ENCODE data around the gene FASTKD3.
A peak's percentile ranks its signal among the peaks of the same experiment; 100 is the strongest.

Gene FASTKD3

DNA sequence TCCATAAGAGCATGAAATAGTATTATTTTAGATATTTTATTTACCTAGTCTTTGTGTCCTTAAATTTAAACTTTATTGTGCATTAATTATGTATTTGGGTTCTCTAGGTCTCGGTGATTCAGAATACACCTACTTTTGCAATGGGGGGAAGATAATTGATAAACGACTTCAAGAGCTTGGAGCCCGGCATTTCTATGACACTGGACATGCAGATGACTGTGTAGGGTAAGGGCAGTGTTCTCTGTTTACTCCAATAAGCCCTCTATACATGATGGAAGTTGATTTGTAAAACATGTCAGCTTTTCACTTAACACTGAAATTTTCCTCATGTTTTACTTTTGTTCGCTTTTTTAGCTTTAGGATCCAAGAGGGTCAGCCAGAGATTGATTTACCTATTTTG is 6.3 kb upstream of the FASTKD3 start:
- no peak overlapping the region for H3K9ac ChIP-seq (ENCODE audit: low read depth, low read length)
- H3K36me3 ChIP-seq (ENCODE audit: control insufficient read depth, insufficient read depth, low read length) = peaks cover 25% of the 10 kb centered on the region
- no peaks in the 10 kb centered on the region for H3K9me3 ChIP-seq (ENCODE audit: control insufficient read depth, insufficient read depth, low read length)
- H3K27me3 ChIP-seq (ENCODE audit: control insufficient read depth, insufficient read depth, low read length) = no peaks in the 10 kb centered on the region
- H3K4me3 ChIP-seq (ENCODE audit: low read depth, low read length) = no peak overlapping the region
- H3K4me1 ChIP-seq (ENCODE audit: control insufficient read depth, insufficient read depth, low read length) = no peaks in the 10 kb centered on the region

DNA sequence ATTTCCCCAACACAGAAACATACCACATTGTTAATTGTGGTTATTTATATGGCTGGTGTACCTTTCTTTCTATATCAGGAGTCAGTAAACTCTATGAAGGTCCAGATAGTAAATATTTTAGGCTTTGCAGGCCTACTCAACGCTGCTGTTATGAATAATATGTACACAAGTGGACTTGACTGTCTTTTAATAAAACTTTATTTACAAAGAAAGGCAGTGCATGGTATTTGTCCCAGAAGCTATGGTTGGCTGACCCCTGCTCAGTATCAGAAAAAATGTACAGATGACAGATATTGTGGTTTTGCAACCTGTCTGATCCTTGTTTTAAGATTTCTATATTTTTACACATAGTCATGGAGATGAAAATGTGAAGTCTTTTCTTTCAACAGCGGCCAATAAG is 5.8 kb upstream of the FASTKD3 start:
- Histone ChIP-seq H3K27me3 (ENCODE audit: control insufficient read depth, insufficient read depth, low read length) (no peaks in the 10 kb centered on the region), H3K4me1 (ENCODE audit: control insufficient read depth, insufficient read depth, low read length) (no peaks in the 10 kb centered on the region), H3K9me3 (ENCODE audit: control insufficient read depth, insufficient read depth, low read length) (no peaks in the 10 kb centered on the region), H3K4me3 (ENCODE audit: low read depth, low read length) (no peak overlapping the region), H3K9ac (ENCODE audit: low read depth, low read length) (no peak overlapping the region), H3K36me3 (ENCODE audit: control insufficient read depth, insufficient read depth, low read length) (peaks cover 25% of the 10 kb centered on the region)

GRCh38 chr5:7873216-7873615 is 4.4 kb upstream of the FASTKD3 start:
- Histone ChIP-seq H3K9ac (ENCODE audit: low read depth, low read length) (no peak overlapping the region), H3K36me3 (ENCODE audit: control insufficient read depth, insufficient read depth, low read length) (peaks cover 20% of the 10 kb centered on the region), H3K4me3 (ENCODE audit: low read depth, low read length) (no peak overlapping the region), H3K4me1 (ENCODE audit: control insufficient read depth, insufficient read depth, low read length) (no peaks in the 10 kb centered on the region), H3K27me3 (ENCODE audit: control insufficient read depth, insufficient read depth, low read length) (no peaks in the 10 kb centered on the region), H3K9me3 (ENCODE audit: control insufficient read depth, insufficient read depth, low read length) (no peaks in the 10 kb centered on the region)

DNA sequence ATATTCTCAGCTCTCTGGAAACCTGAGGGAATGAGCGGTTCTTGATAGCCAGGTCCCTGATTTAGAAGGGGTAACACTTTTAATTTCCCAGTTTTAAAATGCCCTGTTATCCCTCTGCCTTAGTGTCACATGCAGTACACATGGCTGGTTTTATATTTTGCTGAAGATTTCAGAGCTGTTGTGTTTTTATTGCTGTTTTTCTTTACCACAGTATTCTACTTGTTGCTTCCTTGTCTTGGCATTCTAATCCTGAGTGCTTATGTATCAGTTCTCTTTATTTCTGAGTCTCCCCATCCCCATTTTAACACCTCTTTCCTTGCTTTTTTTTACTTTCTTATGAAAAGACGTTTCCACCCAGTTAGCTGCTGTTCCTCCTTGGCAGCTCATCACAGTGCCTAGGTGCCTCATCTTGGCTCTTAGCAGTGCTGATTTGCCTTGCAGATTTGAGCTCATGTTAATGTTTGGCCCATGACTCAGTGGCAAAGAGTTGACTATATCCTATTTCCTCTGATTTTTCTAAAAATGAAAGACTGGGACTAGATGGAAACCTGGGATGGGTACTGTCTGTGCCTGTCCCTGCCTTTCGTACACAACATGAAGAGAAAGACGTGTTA is 3.8 kb upstream of the FASTKD3 start:
- Histone ChIP-seq H3K27me3 (ENCODE audit: control insufficient read depth, insufficient read depth, low read length) (no peaks in the 10 kb centered on the region), H3K9ac (ENCODE audit: low read depth, low read length) (no peak overlapping the region), H3K9me3 (ENCODE audit: control insufficient read depth, insufficient read depth, low read length) (no peaks in the 10 kb centered on the region), H3K4me3 (ENCODE audit: low read depth, low read length) (no peak overlapping the region), H3K4me1 (ENCODE audit: control insufficient read depth, insufficient read depth, low read length) (no peaks in the 10 kb centered on the region), H3K36me3 (ENCODE audit: control insufficient read depth, insufficient read depth, low read length) (peaks cover 14% of the 10 kb centered on the region)

DNA sequence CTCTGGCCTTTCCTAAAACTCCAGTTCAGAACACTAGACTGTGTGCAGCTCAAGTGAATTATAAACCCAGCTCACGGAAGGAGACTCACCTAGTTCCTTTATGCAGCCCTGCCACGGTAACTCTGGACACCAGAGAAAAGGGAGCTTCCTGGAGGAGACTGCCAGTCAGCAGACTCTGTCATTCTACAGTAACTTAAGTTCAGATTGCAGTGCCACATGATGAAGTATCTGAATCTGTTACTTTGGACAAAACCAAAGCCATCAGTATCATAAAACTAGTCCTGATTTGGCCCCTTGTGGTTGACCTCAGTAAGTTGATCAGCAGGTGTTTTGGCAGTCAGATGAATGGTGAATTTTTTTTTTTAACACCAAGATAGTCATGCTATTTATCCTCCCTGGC is 2.8 kb upstream of the FASTKD3 start:
- peak overlapping the region; percentile 30 for H3K9ac ChIP-seq (ENCODE audit: low read depth, low read length)

DNA sequence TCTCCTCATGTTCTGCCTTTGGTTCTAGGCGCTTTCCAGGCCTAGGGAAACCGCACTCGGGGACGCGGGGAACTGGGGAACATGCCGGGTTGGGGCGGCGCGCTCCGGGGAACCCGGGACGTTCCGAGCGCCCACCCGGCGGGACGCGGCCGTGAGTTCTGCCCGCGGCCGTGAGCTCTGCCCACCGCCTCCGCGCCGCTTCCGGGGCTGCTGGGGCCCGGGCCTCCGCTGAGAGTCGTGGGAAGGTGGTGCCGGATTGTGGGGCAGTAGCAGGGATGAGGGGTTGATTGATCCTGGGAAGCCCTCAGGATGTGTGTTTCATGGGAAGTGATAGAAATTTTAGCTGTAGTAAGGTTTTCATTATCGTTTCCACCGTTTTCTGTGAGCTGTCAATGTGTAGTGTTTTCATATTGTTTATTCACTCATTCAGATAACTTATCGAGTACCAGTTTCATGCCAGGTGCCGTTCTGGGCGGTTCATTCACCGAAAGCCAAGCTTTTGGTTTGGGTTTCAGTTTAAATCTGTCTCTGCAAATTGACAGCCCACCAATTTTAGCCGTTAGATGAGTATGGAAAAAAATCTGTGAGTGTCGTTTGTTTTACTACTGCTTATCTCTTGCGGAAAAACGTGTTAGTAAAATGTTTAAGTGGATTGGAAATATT is 774 bp upstream of the FASTKD3 start:
- Histone ChIP-seq H3K36me3 (ENCODE audit: control insufficient read depth, insufficient read depth, low read length) (peaks cover 4% of the 10 kb centered on the region), H3K9me3 (ENCODE audit: control insufficient read depth, insufficient read depth, low read length) (no peaks in the 10 kb centered on the region), H3K4me3 (ENCODE audit: low read depth, low read length) (peak overlapping the region; percentile 88), H3K9ac (ENCODE audit: low read depth, low read length) (peak overlapping the region; percentile 49), H3K27me3 (ENCODE audit: control insufficient read depth, insufficient read depth, low read length) (no peaks in the 10 kb centered on the region), H3K4me1 (ENCODE audit: control insufficient read depth, insufficient read depth, low read length) (no peaks in the 10 kb centered on the region)

More for the DNA sequence above, 2.8 kb upstream of the FASTKD3 start:
- H3K27me3 ChIP-seq (ENCODE audit: control insufficient read depth, insufficient read depth, low read length) = no peaks in the 10 kb centered on the region
- H3K4me1 ChIP-seq (ENCODE audit: control insufficient read depth, insufficient read depth, low read length) = no peaks in the 10 kb centered on the region
- H3K36me3 ChIP-seq (ENCODE audit: control insufficient read depth, insufficient read depth, low read length) = peaks cover 11% of the 10 kb centered on the region
- no peaks in the 10 kb centered on the region for H3K9me3 ChIP-seq (ENCODE audit: control insufficient read depth, insufficient read depth, low read length)
- H3K4me3 ChIP-seq (ENCODE audit: low read depth, low read length) = no peak overlapping the region

DNA sequence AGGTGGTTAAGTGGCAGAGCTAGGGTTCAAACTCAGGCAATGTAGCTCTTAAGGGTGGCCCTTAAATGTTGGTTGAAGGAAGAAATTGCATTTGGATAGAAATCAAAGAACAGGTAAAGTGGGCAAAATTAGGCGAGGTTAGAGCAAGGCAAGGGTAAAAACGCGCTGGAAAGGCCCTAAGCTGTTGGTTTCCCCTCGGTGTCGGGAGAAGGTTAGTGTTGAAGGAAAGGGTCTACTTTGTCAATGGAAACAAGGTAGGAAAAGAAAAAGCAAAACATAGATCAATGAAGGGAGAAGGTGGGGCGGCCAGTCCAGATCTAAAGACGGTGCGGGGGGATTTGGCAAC is 431 bp downstream of the FASTKD3 start:
- Histone ChIP-seq H3K4me1 (ENCODE audit: control insufficient read depth, insufficient read depth, low read length) (no peaks in the 10 kb centered on the region), H3K36me3 (ENCODE audit: control insufficient read depth, insufficient read depth, low read length) (peaks cover 4% of the 10 kb centered on the region), H3K4me3 (ENCODE audit: low read depth, low read length) (peak overlapping the region; percentile 88), H3K9me3 (ENCODE audit: control insufficient read depth, insufficient read depth, low read length) (no peaks in the 10 kb centered on the region), H3K9ac (ENCODE audit: low read depth, low read length) (peak overlapping the region; percentile 48), H3K27me3 (ENCODE audit: control insufficient read depth, insufficient read depth, low read length) (no peaks in the 10 kb centered on the region)

- Histone ChIP-seq H3K9me3 (ENCODE audit: control insufficient read depth, insufficient read depth, low read length) (no peaks in the 10 kb centered on the region), H3K36me3 (ENCODE audit: control insufficient read depth, insufficient read depth, low read length) (peaks cover 4% of the 10 kb centered on the region), H3K9ac (ENCODE audit: low read depth, low read length) (no peak overlapping the region), H3K4me1 (ENCODE audit: control insufficient read depth, insufficient read depth, low read length) (no peaks in the 10 kb centered on the region), H3K4me3 (ENCODE audit: low read depth, low read length) (no peak overlapping the region), H3K27me3 (ENCODE audit: control insufficient read depth, insufficient read depth, low read length) (no peaks in the 10 kb centered on the region)
These were observed 1.6 kb downstream of the FASTKD3 start for GRCh38 chr5:7867260-7867659.

DNA sequence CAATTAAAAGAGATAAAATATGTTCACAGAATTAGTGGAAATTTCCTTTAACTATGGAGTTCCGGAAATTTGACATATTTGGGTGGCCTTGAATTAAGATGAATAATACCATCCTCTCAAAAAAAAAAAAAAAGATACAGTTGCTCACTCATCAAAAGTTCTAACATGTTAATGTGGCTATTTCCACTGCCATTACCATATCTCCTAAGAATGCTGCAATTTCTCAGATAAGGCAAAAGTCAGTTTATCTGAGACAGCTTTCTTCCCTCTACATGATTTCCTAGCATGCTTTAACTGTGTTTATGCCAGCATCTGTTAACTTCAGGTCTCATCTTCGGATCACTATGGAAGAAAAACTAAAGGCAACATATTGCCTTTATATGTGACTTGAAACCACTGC is 2.6 kb downstream of the FASTKD3 start:
- Histone ChIP-seq H3K9ac (ENCODE audit: low read depth, low read length) (no peak overlapping the region), H3K4me1 (ENCODE audit: control insufficient read depth, insufficient read depth, low read length) (no peaks in the 10 kb centered on the region), H3K36me3 (ENCODE audit: control insufficient read depth, insufficient read depth, low read length) (no peaks in the 10 kb centered on the region), H3K9me3 (ENCODE audit: control insufficient read depth, insufficient read depth, low read length) (no peaks in the 10 kb centered on the region), H3K4me3 (ENCODE audit: low read depth, low read length) (no peak overlapping the region), H3K27me3 (ENCODE audit: control insufficient read depth, insufficient read depth, low read length) (no peaks in the 10 kb centered on the region)

DNA sequence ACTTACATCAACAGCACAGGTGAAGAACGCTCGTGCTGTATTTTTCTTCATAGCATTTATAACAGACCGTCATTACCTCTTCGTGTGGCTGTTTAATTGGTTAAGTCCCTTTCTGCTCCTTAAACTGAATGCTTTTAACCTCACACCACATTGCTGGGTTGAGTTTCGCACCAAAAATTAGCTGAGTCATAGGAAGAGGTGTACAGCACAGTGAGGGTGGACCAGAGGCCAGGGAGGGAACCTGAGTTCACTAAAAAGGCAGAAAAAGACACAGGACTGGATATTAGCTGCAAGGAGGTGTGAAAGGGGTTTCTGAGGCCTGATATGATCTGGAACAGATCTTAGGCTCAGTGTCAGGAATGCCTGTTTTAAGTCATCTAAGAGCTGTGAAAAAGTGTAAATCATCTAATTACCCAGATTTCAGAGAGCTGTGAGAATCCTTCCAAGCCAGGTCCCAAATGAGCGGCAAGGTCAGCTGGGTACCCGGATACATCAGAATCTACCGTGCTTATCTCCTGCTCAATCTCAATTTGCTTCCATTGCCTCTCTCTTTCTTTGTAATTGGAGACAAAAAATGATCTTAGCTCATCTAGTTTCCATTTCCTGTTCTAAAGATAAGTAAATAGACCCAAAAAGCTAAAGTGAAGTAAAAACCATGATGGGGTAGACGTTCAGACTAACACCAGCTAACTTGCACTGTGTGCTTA is 10.8 kb downstream of the FASTKD3 start:
- H3K9me3 ChIP-seq (ENCODE audit: control insufficient read depth, insufficient read depth, low read length) = no peaks in the 10 kb centered on the region
- no peaks in the 10 kb centered on the region for H3K27me3 ChIP-seq (ENCODE audit: control insufficient read depth, insufficient read depth, low read length)
- no peak overlapping the region for H3K9ac ChIP-seq (ENCODE audit: low read depth, low read length)
- no peaks in the 10 kb centered on the region for H3K4me1 ChIP-seq (ENCODE audit: control insufficient read depth, insufficient read depth, low read length)
- no peak overlapping the region for H3K4me3 ChIP-seq (ENCODE audit: low read depth, low read length)
- no peaks in the 10 kb centered on the region for H3K36me3 ChIP-seq (ENCODE audit: control insufficient read depth, insufficient read depth, low read length)

DNA sequence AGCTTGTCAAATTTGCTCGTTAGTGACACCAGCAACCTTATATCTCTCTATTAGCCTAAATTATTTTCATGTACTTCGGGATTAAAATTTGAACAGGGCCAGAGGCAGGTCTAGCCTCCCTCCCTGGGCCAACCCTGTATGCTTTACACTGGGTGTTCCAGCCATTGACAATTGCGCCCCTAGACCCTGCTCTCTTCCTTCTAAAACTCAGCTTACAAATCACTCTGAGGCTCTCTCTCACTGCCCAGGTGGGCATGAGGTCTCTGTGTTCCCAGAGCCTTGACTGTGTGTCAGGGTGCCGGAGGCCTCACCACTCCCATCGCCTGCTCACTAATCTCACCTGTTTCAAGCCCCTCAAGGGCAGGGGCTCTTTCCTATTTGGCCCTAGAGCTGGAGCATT is 11.5 kb downstream of the FASTKD3 start:
- Histone ChIP-seq H3K4me3 (ENCODE audit: low read depth, low read length) (no peak overlapping the region), H3K36me3 (ENCODE audit: control insufficient read depth, insufficient read depth, low read length) (no peaks in the 10 kb centered on the region), H3K9ac (ENCODE audit: low read depth, low read length) (no peak overlapping the region), H3K4me1 (ENCODE audit: control insufficient read depth, insufficient read depth, low read length) (no peaks in the 10 kb centered on the region), H3K9me3 (ENCODE audit: control insufficient read depth, insufficient read depth, low read length) (no peaks in the 10 kb centered on the region), H3K27me3 (ENCODE audit: control insufficient read depth, insufficient read depth, low read length) (peaks cover under 1% of the 10 kb centered on the region)

GRCh38 chr5:7856855-7857254 is 12.0 kb downstream of the FASTKD3 start:
- Histone ChIP-seq H3K4me1 (ENCODE audit: control insufficient read depth, insufficient read depth, low read length) (no peaks in the 10 kb centered on the region), H3K27me3 (ENCODE audit: control insufficient read depth, insufficient read depth, low read length) (peaks cover 5% of the 10 kb centered on the region), H3K4me3 (ENCODE audit: low read depth, low read length) (no peak overlapping the region), H3K36me3 (ENCODE audit: control insufficient read depth, insufficient read depth, low read length) (no peaks in the 10 kb centered on the region), H3K9ac (ENCODE audit: low read depth, low read length) (no peak overlapping the region), H3K9me3 (ENCODE audit: control insufficient read depth, insufficient read depth, low read length) (no peaks in the 10 kb centered on the region)

Data from iPS-15b (cell line).